Activated naive CD8-positive, alpha-beta T cell treated with anti-CD3 and anti-CD28 coated beads, Interleukin-2, amount 10 ng/mL, durations not matched to agents 7 days and 5 days (primary cell): ENCODE data around the gene PDE6D. TPM values are rescaled to one million over a fixed set of nuclear protein-coding genes. Genes with fewer than 3 reads are reported as not detected.
"Not testable (repeated sequence)": the region's sequence is repeated elsewhere in the genome, so short reads cannot be mapped to it uniquely, and the experiment has no call there.

Experiments used
- ATAC-seq: fragments of 150-1000 bp; cut with Tn5 transposase; one replicate; pipeline ENCODE4 v1.10.0; 2021; ENCODE audit warnings: low read depth, moderate library complexity
- POLR2A ChIA-PET: fragments of 350-600 bp; sonication (Branson Sonifier 250); formaldehyde crosslinking; loops from one replicate; lab custom pipeline; 2021; ENCODE audit warnings: antibody characterized with exemption; lab: Charles Lee
- DNase-seq: peaks from one replicate; pipeline ENCODE4 v3.0.0; 2021
- H3K27ac Mint-ChIP-seq: one replicate; pipeline ENCODE4 v1.8.0; 2022; ENCODE audit warnings: mild to moderate bottlenecking, mixed read lengths
- H3K27me3 Mint-ChIP-seq: one replicate; pipeline ENCODE4 v1.8.0; 2022; ENCODE audit warnings: mild to moderate bottlenecking, moderate library complexity, mixed read lengths
- H3K36me3 Mint-ChIP-seq: one replicate; pipeline ENCODE4 v1.8.0; 2021; ENCODE audit warnings: mild to moderate bottlenecking, mixed read lengths
- H3K4me1 Mint-ChIP-seq: one replicate; pipeline ENCODE4 v1.8.0; 2021; ENCODE audit warnings: mixed read lengths
- H3K4me3 Mint-ChIP-seq: one replicate; pipeline ENCODE4 v1.8.0; 2022; ENCODE audit warnings: mild to moderate bottlenecking, moderate library complexity, mixed read lengths
- H3K9me3 Mint-ChIP-seq: one replicate; pipeline ENCODE4 v1.8.0; 2021; ENCODE audit warnings: mixed read lengths
- total RNA-seq, 2 experiments: library from RNA; stranded (reverse); gene quantifications; one replicate each; pipeline ENCODE4 v1.2.3, GENCODE V29; 2021

PDE6D gene
- total RNA-seq, 2 experiments from 2014 or later: 34.1 TPM

GRCh38 chr2:231752061-231752460, 29.0 kb downstream of the PDE6D start:
- Mint-ChIP-seq H3K4me1 (peaks cover 2% of the 10 kb centered on the region), H3K27me3 (no peaks in the 10 kb centered on the region), H3K4me3 (no peak overlapping the region), H3K27ac (no peak overlapping the region), H3K36me3 (peaks cover 3% of the 10 kb centered on the region), H3K9me3 (no peaks in the 10 kb centered on the region)
- DNase-seq (no peak), ATAC-seq (no peak)
- POLR2A ChIA-PET: no interaction called here

GRCh38 chr2:231751042-231751815, 29.9 kb downstream of the PDE6D start:
- H3K27me3 Mint-ChIP-seq: no peaks in the 10 kb centered on the region
- H3K4me3 Mint-ChIP-seq: no peak overlapping the region
- H3K9me3 Mint-ChIP-seq: no peaks in the 10 kb centered on the region
- H3K4me1 Mint-ChIP-seq: peaks cover 2% of the 10 kb centered on the region
- H3K36me3 Mint-ChIP-seq: peaks cover 3% of the 10 kb centered on the region
- no peak overlapping the region for H3K27ac Mint-ChIP-seq
- DNase-seq (no peak), ATAC-seq (no peak)
- POLR2A ChIA-PET: no interaction called here

GRCh38 chr2:231749016-231749415, 32.1 kb downstream of the PDE6D start:
- H3K4me1 Mint-ChIP-seq, DNase-seq, H3K4me3 Mint-ChIP-seq, H3K9me3 Mint-ChIP-seq, ATAC-seq, H3K27ac Mint-ChIP-seq, H3K36me3 Mint-ChIP-seq, POLR2A ChIA-PET, H3K27me3 Mint-ChIP-seq: not testable (repeated sequence)

GRCh38 chr2:231748153-231748896, 32.8 kb downstream of the PDE6D start:
- H3K36me3 Mint-ChIP-seq, H3K27ac Mint-ChIP-seq, ATAC-seq, H3K9me3 Mint-ChIP-seq, H3K4me3 Mint-ChIP-seq, POLR2A ChIA-PET, H3K4me1 Mint-ChIP-seq, DNase-seq, H3K27me3 Mint-ChIP-seq: not testable (repeated sequence)

- Mint-ChIP-seq H3K9me3 (no peaks in the 10 kb centered on the region), H3K36me3 (peaks cover 3% of the 10 kb centered on the region), H3K4me3 (no peak overlapping the region), H3K27me3 (peaks cover 3% of the 10 kb centered on the region), H3K4me1 (peaks cover 2% of the 10 kb centered on the region), H3K27ac (no peak overlapping the region)
- DNase-seq (no peak), ATAC-seq (no peak)
- POLR2A ChIA-PET: no interaction called here
Measured at GRCh38 chr2:231745303-231746038, 35.6 kb downstream of the PDE6D start.

GRCh38 chr2:231743376-231744116, 37.5 kb downstream of the PDE6D start:
- Mint-ChIP-seq H3K27me3 (peaks cover 3% of the 10 kb centered on the region), H3K27ac (no peak overlapping the region), H3K9me3 (no peaks in the 10 kb centered on the region), H3K36me3 (peaks cover 2% of the 10 kb centered on the region), H3K4me1 (no peaks in the 10 kb centered on the region), H3K4me3 (no peak overlapping the region)
- ATAC-seq (no peak), DNase-seq (no peak)
- POLR2A ChIA-PET: no interaction called here

- no peak for ATAC-seq
- H3K4me3 Mint-ChIP-seq: no peak overlapping the region
- no peak for DNase-seq
- no peaks in the 10 kb centered on the region for H3K4me1 Mint-ChIP-seq
- POLR2A ChIA-PET: no interaction called here
- H3K27ac Mint-ChIP-seq: no peak overlapping the region
- no peaks in the 10 kb centered on the region for H3K9me3 Mint-ChIP-seq
- peaks cover 14% of the 10 kb centered on the region for H3K36me3 Mint-ChIP-seq
- no peaks in the 10 kb centered on the region for H3K27me3 Mint-ChIP-seq
Measured at GRCh38 chr2:231737761-231738160, 43.3 kb downstream of the PDE6D start.

GRCh38 chr2:231732604-231733003, 48.5 kb downstream of the PDE6D start:
- H3K4me1 Mint-ChIP-seq: no peaks in the 10 kb centered on the region
- no peak overlapping the region for H3K27ac Mint-ChIP-seq
- peaks cover 7% of the 10 kb centered on the region for H3K36me3 Mint-ChIP-seq
- ATAC-seq: no peak
- no peak for DNase-seq
- H3K9me3 Mint-ChIP-seq: no peaks in the 10 kb centered on the region
- POLR2A ChIA-PET: no interaction called here
- no peaks in the 10 kb centered on the region for H3K27me3 Mint-ChIP-seq
- H3K4me3 Mint-ChIP-seq: no peak overlapping the region

- ATAC-seq (no peak), DNase-seq (no peak)
- H3K9me3 Mint-ChIP-seq: no peaks in the 10 kb centered on the region
- no peak overlapping the region for H3K27ac Mint-ChIP-seq
- H3K36me3 Mint-ChIP-seq: peaks cover 2% of the 10 kb centered on the region
- no peaks in the 10 kb centered on the region for H3K27me3 Mint-ChIP-seq
- H3K4me1 Mint-ChIP-seq: peaks cover 4% of the 10 kb centered on the region
- H3K4me3 Mint-ChIP-seq: no peak overlapping the region
- POLR2A ChIA-PET: no interaction called here
Measured at GRCh38 chr2:231727621-231728020, 53.5 kb downstream of the PDE6D start.

- peaks cover 5% of the 10 kb centered on the region for H3K4me1 Mint-ChIP-seq
- ATAC-seq (no peak), DNase-seq (no peak)
- no peaks in the 10 kb centered on the region for H3K36me3 Mint-ChIP-seq
- H3K9me3 Mint-ChIP-seq: no peaks in the 10 kb centered on the region
- no peak overlapping the region for H3K4me3 Mint-ChIP-seq
- POLR2A ChIA-PET: interaction anchor here (1.2 kb wide), 1 partner anchor 17 kb away, joined by 3 read pairs; no protein-coding TSS in a partner anchor
- H3K27me3 Mint-ChIP-seq: no peaks in the 10 kb centered on the region
- no peak overlapping the region for H3K27ac Mint-ChIP-seq
Measured at GRCh38 chr2:231726276-231726675, 54.8 kb downstream of the PDE6D start.

GRCh38 chr2:231725476-231725875, 55.6 kb downstream of the PDE6D start:
- no peak overlapping the region for H3K27ac Mint-ChIP-seq
- DNase-seq: no peak
- POLR2A ChIA-PET: interaction anchor here (0.7 to 1.2 kb wide), 2 partner anchors 16 to 60 kb away, joined by 3 to 4 read pairs; no protein-coding TSS in a partner anchor

GRCh38 chr2:231722721-231723307, 58.3 kb downstream of the PDE6D start:
- Mint-ChIP-seq H3K27ac (no peak overlapping the region), H3K36me3 (no peaks in the 10 kb centered on the region), H3K4me1 (peaks cover 5% of the 10 kb centered on the region), H3K27me3 (no peaks in the 10 kb centered on the region), H3K9me3 (no peaks in the 10 kb centered on the region), H3K4me3 (no peak overlapping the region)
- DNase-seq: no peak
- POLR2A ChIA-PET: no interaction called here
- ATAC-seq: no peak

More at GRCh38 chr2:231725476-231725875, 55.6 kb downstream of the PDE6D start:
- H3K4me1 Mint-ChIP-seq: peaks cover 5% of the 10 kb centered on the region
- H3K4me3 Mint-ChIP-seq: no peak overlapping the region
- H3K36me3 Mint-ChIP-seq: no peaks in the 10 kb centered on the region
- H3K27me3 Mint-ChIP-seq: no peaks in the 10 kb centered on the region
- no peaks in the 10 kb centered on the region for H3K9me3 Mint-ChIP-seq
- ATAC-seq: no peak
